Right atrium auricular region (tissue), 2 donors: Measurements from ENCODE around the gene LYST. TPM values are rescaled to one million over a fixed set of nuclear protein-coding genes. Genes with fewer than 3 reads are reported as not detected.
A peak's percentile ranks its signal among the peaks of the same experiment; 100 is the strongest.

Source experiments
- DNase-seq: peaks from one replicate; pipeline ENCODE4 v3.0.0-alpha.2; 2019; ENCODE audit warnings: low spot score
- H3K27ac ChIP-seq, 2 donors: fragments of 200-600 bp; sonication (generic); 1 replicate in 1 of 2; 2 replicates in 1 of 2; pipeline ENCODE4 v1.5.1; 2016 to 2019
- H3K27me3 ChIP-seq, 2 donors: fragments of 200-600 bp; sonication (generic); one replicate each; pipeline versions ENCODE4 v1.5.1 to v1.6.0; 2017 to 2019
- H3K36me3 ChIP-seq: fragments of 200-600 bp; sonication (generic); one replicate; pipeline ENCODE4 v1.5.1; 2016
- H3K4me1 ChIP-seq, 2 donors: fragments of 200-600 bp; sonication (generic); one replicate each; pipeline versions ENCODE4 v1.5.1 to v1.6.0; 2017 to 2019
- H3K4me3 ChIP-seq, 2 donors: fragments of 200-600 bp; sonication (generic); 1 replicate in 1 of 2; 2 replicates in 1 of 2; pipeline ENCODE4 v1.5.1; 2017 to 2019; ENCODE audit warnings: mild to moderate bottlenecking in 1 of 2, moderate library complexity in 1 of 2
- H3K9me3 ChIP-seq, 2 donors: fragments of 200-600 bp; sonication (generic); one replicate each; pipeline ENCODE4 v1.5.1; 2019
- total RNA-seq, 2 donors: library from RNA; depleted of rRNA; stranded (reverse); fragments of >200 nt; gene quantifications; one replicate each; pipeline ENCODE4 v1.1.0, GENCODE V29; 2016
- TF ChIP-seq, protein P1 (sequence below), 2 donors: fragments of 200-600 bp; sonication (generic); IDR thresholded peaks; one replicate each; pipeline ENCODE4 v1.5.1; 2019; ENCODE audit warnings: antibody characterized with exemption in 2 of 2

Gene LYST
- total RNA-seq, 2 donors from 2014 or later, result 7.3 to 13.0 TPM

DNA sequence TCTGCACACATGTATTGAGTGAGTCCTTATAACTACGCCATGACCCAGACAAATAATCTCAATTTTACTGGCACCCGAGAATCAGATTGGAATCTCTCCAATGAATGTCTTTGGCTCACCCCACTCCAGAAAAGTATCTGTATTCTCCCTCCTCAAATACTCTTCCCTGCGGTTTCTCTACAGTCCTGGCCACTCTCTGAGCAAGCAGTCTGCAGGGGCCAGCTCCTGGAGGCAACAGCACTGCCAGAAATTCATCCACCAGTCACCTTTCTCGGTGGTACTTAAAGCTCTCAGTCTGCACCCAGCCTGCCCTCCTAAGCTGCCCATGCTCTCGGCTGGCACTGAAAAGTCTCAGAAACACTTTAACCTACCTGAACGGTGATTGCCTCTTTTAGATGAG lies 16.1 kb upstream of the LYST start:
- TF ChIP-seq, protein P1, sequence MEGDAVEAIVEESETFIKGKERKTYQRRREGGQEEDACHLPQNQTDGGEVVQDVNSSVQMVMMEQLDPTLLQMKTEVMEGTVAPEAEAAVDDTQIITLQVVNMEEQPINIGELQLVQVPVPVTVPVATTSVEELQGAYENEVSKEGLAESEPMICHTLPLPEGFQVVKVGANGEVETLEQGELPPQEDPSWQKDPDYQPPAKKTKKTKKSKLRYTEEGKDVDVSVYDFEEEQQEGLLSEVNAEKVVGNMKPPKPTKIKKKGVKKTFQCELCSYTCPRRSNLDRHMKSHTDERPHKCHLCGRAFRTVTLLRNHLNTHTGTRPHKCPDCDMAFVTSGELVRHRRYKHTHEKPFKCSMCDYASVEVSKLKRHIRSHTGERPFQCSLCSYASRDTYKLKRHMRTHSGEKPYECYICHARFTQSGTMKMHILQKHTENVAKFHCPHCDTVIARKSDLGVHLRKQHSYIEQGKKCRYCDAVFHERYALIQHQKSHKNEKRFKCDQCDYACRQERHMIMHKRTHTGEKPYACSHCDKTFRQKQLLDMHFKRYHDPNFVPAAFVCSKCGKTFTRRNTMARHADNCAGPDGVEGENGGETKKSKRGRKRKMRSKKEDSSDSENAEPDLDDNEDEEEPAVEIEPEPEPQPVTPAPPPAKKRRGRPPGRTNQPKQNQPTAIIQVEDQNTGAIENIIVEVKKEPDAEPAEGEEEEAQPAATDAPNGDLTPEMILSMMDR (IDR thresholded peaks at IDR 0.05), result no peak
- Histone ChIP-seq H3K36me3 (no peaks in the 10 kb centered on the region), H3K27ac (peak overlapping the region; percentile 66), H3K9me3 (no peaks in the 10 kb centered on the region), H3K4me1 (peaks cover 0 to 22% of the 10 kb centered on the region in 2 donors), H3K4me3 (peak overlapping the region in 1 of 2 donors; percentile 31), H3K27me3 (no peaks in the 10 kb centered on the region)
- no peak for DNase-seq

DNA sequence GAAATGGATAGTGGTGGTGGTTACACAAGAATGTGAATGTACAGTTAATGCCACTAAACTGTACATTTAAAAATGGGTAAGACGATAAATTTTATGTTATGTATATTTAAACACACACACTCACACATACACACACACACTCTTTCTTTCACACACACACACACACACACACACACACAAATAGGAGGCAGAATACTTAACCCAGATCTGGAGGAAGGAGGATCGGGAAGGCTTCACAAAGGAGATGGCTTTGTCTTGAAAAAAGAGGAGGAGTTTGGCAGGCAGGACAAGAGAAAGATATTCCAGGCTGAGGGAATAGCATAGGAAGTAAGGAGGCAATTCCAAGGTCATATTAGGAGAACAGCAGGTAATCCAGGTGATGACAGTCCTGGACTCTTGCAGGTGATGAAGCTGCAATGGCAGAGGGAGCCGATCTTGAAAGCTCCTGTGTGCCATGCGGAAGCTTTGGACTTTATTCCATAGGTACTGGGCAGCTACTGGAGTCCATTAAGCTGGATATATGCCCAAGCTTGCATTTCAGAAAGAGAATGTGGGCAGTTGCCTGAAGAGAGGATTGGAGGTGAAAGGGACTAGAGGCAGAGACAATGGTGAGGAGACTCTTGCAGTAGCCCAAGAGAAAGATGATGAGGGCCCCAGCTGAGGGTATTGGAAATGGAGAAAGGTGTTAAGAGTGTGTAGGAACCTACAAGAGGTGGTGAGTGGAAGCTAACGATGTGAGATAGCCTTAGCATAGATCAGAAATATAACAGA lies 15.4 kb upstream of the LYST start:
- Histone ChIP-seq H3K36me3 (no peaks in the 10 kb centered on the region), H3K27ac (peak overlapping the region in 1 of 2 donors; percentile 66), H3K4me3 (no peak overlapping the region), H3K4me1 (peaks cover 0 to 22% of the 10 kb centered on the region in 2 donors), H3K27me3 (no peaks in the 10 kb centered on the region), H3K9me3 (no peaks in the 10 kb centered on the region)
- no peak for DNase-seq
- TF ChIP-seq, protein P1 (IDR thresholded peaks at IDR 0.05), result no peak

DNA sequence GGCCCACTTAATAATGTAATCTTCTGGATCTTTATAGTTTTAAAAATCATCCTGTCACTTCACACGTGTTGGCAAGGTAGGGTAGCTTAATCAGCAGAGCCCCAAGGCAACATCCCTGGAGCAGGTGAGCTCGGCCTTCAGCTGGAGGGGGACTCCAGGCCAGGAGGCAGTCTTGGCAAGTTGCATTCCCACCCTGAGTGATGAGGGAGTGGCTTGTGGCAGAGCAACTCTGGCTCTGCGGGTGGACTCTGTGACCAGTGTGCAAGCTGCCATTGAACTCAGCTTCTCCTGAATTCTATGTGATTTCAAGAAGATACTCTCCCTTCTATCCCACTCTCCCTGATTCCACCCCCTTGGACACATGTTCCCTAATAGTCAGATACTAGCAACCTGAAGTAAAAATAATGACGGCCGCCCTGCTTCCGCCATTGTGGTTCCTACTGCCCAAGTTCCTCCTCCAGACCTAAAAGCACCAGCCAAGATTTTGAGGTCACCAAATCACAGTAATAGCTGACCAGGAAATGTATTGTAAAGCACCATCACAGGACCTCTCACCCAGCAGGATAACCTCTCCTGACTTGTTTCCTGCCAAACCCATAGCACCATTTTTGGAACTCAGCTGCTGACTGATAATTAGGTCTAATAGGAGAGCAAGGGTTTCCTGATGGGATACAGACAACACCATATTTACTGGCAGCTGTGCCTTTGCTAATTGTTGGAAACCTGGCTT lies 11.5 kb upstream of the LYST start:
- Histone ChIP-seq H3K4me3 (no peak overlapping the region), H3K27ac (peak overlapping the region in 1 of 2 donors; percentile 51), H3K4me1 (peaks cover 0 to 16% of the 10 kb centered on the region in 2 donors), H3K9me3 (no peaks in the 10 kb centered on the region), H3K36me3 (no peaks in the 10 kb centered on the region), H3K27me3 (no peaks in the 10 kb centered on the region)
- no peak for DNase-seq
- TF ChIP-seq, protein P1 (IDR thresholded peaks at IDR 0.05), result no peak

DNA sequence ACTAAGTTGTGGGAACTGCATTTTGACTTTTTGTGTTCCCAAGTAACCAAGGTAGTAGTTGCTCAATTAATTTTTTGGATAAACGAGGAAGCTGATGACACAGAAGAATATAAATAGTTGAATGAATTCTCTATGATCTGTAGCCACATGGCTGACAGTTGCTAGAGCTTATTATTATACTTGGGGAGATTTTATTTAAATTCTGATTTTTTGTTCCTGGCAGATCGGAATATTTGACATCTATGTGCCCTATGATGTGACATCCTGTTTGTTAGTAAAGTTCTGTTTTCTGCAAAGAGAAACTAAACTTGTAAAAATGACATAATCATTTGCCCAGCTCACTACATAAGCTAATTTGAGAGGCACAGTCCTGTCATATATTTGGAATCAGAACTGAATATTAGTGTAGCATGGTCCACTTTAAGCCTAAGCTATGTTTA lies 9.7 kb upstream of the LYST start:
- Histone ChIP-seq H3K36me3 (no peaks in the 10 kb centered on the region), H3K4me1 (peaks cover 0 to 4% of the 10 kb centered on the region in 2 donors), H3K27ac (no peak overlapping the region), H3K27me3 (no peaks in the 10 kb centered on the region), H3K9me3 (no peaks in the 10 kb centered on the region), H3K4me3 (no peak overlapping the region)
- no peak for DNase-seq
- TF ChIP-seq, protein P1 (IDR thresholded peaks at IDR 0.05), result no peak

DNA sequence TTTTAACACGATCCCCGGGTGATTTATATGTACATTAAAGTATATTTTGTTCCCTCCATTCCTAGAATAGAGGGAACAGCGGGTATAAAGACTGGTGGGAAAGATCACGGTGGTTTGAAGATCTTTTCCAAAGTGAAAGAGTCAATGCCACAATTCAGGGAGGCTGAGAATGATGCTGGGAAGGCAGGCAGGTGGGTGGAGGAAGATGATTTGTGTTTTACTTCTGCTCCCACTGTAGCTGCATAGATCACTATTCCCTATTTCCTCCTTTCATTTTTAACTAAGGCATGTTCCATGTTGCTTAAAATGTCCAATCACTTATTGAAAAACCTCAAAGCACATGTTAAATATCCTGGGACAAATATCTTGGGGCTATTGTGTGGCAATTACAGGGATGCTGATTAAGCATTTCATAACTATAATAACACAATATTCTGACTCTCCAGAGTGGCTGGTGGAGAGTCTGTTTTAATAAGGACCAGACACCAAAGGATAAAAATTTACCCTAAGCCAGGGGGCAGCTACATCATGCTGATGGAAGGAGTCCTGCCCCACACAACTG lies 8.4 kb upstream of the LYST start:
- Histone ChIP-seq H3K4me1 (peaks cover 0 to 4% of the 10 kb centered on the region in 2 donors), H3K9me3 (no peaks in the 10 kb centered on the region)

More for the DNA sequence above, 8.4 kb upstream of the LYST start:
- TF ChIP-seq, protein P1 (IDR thresholded peaks at IDR 0.05), result no peak
- Histone ChIP-seq H3K4me3 (no peak overlapping the region), H3K27me3 (no peaks in the 10 kb centered on the region), H3K27ac (no peak overlapping the region), H3K36me3 (no peaks in the 10 kb centered on the region)
- no peak for DNase-seq
